ENCODE results near the gene ADRA2C.

Gene ADRA2C

GRCh38 chr4:3808597-3808996 is 42.4 kb downstream of the ADRA2C start:
- no peak overlapping the region for H3K27ac ChIP-seq (ENCODE audit: low read depth, low read length)
- H3K9me3 ChIP-seq (ENCODE audit: control insufficient read depth in 5 of 5, low read length in 5 of 5): peaks cover 0 to 6% (median 0%) of the 10 kb centered on the region in 5 donors
- H3K4me3 ChIP-seq (ENCODE audit: low read depth in 1 of 5, low read length in 5 of 5): no peak overlapping the region
- H3K4me1 ChIP-seq (ENCODE audit: control insufficient read depth in 5 of 5, insufficient read depth in 5 of 5, low read length in 5 of 5): no peaks in the 10 kb centered on the region
- no peaks in the 10 kb centered on the region for H3K36me3 ChIP-seq (ENCODE audit: control insufficient read depth in 5 of 5, insufficient read depth in 5 of 5, low read length in 5 of 5)
- H3K9ac ChIP-seq (ENCODE audit: low read length in 5 of 5): no peak overlapping the region
- peaks cover 17 to 42% (median 30%) of the 10 kb centered on the region in 5 donors for H3K27me3 ChIP-seq (ENCODE audit: control insufficient read depth in 5 of 5, insufficient read depth in 4 of 5, low read length in 5 of 5)

GRCh38 chr4:3809028-3809427 is 42.8 kb downstream of the ADRA2C start:
- Histone ChIP-seq H3K9ac (ENCODE audit: low read length in 5 of 5) (no peak overlapping the region), H3K36me3 (ENCODE audit: control insufficient read depth in 5 of 5, insufficient read depth in 5 of 5, low read length in 5 of 5) (no peaks in the 10 kb centered on the region), H3K4me3 (ENCODE audit: low read depth in 1 of 5, low read length in 5 of 5) (no peak overlapping the region), H3K4me1 (ENCODE audit: control insufficient read depth in 5 of 5, insufficient read depth in 5 of 5, low read length in 5 of 5) (no peaks in the 10 kb centered on the region), H3K27me3 (ENCODE audit: control insufficient read depth in 5 of 5, insufficient read depth in 4 of 5, low read length in 5 of 5) (peaks cover 17 to 42% (median 28%) of the 10 kb centered on the region in 5 donors), H3K27ac (ENCODE audit: low read depth, low read length) (no peak overlapping the region), H3K9me3 (ENCODE audit: control insufficient read depth in 5 of 5, low read length in 5 of 5) (peaks cover 0 to 6% (median 0%) of the 10 kb centered on the region in 5 donors)

DNA sequence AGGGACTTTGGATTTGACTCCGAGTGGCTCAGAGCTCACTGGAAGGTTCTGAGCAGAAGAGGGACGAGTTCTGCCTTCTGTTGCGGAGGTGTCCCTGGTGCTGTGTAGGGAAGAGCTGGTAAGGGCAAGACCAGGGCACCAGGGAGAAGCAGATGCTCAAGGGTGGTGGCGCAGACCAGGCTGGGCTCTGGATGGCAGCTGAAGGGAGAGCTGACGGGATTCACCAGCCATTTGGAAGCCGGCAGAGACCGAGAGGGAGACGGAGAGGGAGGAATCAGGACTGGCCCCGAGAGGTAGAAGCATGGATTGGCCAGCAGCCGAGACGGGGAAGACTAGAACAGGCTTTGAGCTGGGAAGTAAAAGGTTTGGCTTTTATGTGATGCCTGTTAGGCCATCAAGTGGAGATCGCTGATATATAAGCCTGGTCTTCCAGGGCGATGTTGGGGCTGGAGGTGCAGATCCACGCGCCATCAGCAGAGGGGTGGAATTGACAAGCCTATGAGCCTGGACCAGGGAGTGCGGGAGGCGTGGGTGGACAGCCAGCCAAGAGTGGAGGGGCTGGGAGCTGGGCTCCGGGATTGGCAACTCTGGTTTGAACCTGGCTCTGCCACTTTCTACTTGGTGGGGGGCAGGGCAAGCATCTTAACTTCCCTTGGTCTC is 43.4 kb downstream of the ADRA2C start:
- Histone ChIP-seq H3K9me3 (ENCODE audit: control insufficient read depth in 5 of 5, low read length in 5 of 5) (peaks cover 0 to 6% (median 0%) of the 10 kb centered on the region in 5 donors), H3K9ac (ENCODE audit: low read length in 5 of 5) (no peak overlapping the region), H3K36me3 (ENCODE audit: control insufficient read depth in 5 of 5, insufficient read depth in 5 of 5, low read length in 5 of 5) (no peaks in the 10 kb centered on the region), H3K27me3 (ENCODE audit: control insufficient read depth in 5 of 5, insufficient read depth in 4 of 5, low read length in 5 of 5) (peaks cover 17 to 42% (median 26%) of the 10 kb centered on the region in 5 donors), H3K27ac (ENCODE audit: low read depth, low read length) (no peak overlapping the region), H3K4me3 (ENCODE audit: low read depth in 1 of 5, low read length in 5 of 5) (no peak overlapping the region), H3K4me1 (ENCODE audit: control insufficient read depth in 5 of 5, insufficient read depth in 5 of 5, low read length in 5 of 5) (no peaks in the 10 kb centered on the region)

DNA sequence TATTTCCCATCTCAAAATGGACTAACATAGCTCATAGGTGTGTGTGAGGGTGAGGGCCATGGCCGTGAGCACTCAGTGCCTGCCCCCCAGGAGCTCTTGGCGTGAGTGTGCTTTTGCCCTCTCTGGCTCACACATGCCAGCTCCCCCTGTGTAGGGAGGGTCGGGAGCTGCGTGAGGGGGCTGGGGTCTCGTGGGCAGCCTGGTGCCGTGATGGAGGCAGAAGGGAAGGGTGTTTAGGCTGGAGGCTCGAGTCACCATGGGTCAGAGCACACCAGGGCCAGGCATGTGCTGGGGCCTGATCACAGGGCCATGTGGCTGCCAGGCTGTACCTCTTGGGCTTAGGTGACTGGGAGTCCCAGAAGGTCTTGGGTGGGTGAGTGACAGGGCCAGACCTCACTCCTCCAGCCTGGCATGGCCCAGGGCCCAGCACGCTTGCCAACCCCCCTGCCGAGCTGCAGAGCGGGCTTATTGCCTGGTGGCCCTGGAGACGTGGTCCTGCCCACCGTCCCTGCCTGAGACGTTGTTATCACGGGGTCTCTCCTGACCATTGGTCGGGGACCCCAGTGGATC is 44.0 kb downstream of the ADRA2C start:
- no peak overlapping the region for H3K9ac ChIP-seq (ENCODE audit: low read length in 5 of 5)
- peaks cover 0 to 6% (median 0%) of the 10 kb centered on the region in 5 donors for H3K9me3 ChIP-seq (ENCODE audit: control insufficient read depth in 5 of 5, low read length in 5 of 5)
- H3K27me3 ChIP-seq (ENCODE audit: control insufficient read depth in 5 of 5, insufficient read depth in 4 of 5, low read length in 5 of 5): peaks cover 17 to 42% (median 27%) of the 10 kb centered on the region in 5 donors
- no peak overlapping the region for H3K4me3 ChIP-seq (ENCODE audit: low read depth in 1 of 5, low read length in 5 of 5)
- H3K4me1 ChIP-seq (ENCODE audit: control insufficient read depth in 5 of 5, insufficient read depth in 5 of 5, low read length in 5 of 5): no peaks in the 10 kb centered on the region
- H3K36me3 ChIP-seq (ENCODE audit: control insufficient read depth in 5 of 5, insufficient read depth in 5 of 5, low read length in 5 of 5): no peaks in the 10 kb centered on the region
- H3K27ac ChIP-seq (ENCODE audit: low read depth, low read length): no peak overlapping the region

GRCh38 chr4:3810796-3811485 is 44.8 kb downstream of the ADRA2C start:
- Histone ChIP-seq H3K27me3 (ENCODE audit: control insufficient read depth in 5 of 5, insufficient read depth in 4 of 5, low read length in 5 of 5) (peaks cover 17 to 39% (median 27%) of the 10 kb centered on the region in 5 donors), H3K9ac (ENCODE audit: low read length in 5 of 5) (no peak overlapping the region), H3K4me3 (ENCODE audit: low read depth in 1 of 5, low read length in 5 of 5) (no peak overlapping the region), H3K27ac (ENCODE audit: low read depth, low read length) (no peak overlapping the region), H3K4me1 (ENCODE audit: control insufficient read depth in 5 of 5, insufficient read depth in 5 of 5, low read length in 5 of 5) (no peaks in the 10 kb centered on the region), H3K36me3 (ENCODE audit: control insufficient read depth in 5 of 5, insufficient read depth in 5 of 5, low read length in 5 of 5) (no peaks in the 10 kb centered on the region), H3K9me3 (ENCODE audit: control insufficient read depth in 5 of 5, low read length in 5 of 5) (peaks cover 0 to 6% (median 0%) of the 10 kb centered on the region in 5 donors)

DNA sequence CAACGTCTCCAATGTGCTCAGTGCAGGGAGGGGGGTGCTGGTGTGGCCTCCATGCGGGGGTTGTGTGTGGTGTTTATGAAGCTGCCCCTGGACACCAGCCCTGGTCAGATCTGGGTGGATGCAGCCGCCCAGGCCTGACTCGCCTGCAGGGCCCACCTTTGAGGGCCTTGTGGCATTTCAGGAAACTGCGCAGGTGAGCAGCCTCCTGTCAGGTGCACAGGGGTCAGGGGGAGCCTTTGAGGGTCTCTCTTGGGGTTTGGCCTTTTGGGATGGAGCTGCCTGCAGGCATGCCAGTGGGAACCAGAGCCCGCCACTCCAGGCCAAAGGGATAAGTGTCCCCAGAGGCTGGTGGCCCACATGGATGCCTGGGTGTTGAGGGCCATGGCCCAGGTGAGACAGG is 45.4 kb downstream of the ADRA2C start:
- Histone ChIP-seq H3K9ac (ENCODE audit: low read length in 5 of 5) (no peak overlapping the region), H3K27me3 (ENCODE audit: control insufficient read depth in 5 of 5, insufficient read depth in 4 of 5, low read length in 5 of 5) (peaks cover 17 to 36% (median 27%) of the 10 kb centered on the region in 5 donors), H3K36me3 (ENCODE audit: control insufficient read depth in 5 of 5, insufficient read depth in 5 of 5, low read length in 5 of 5) (no peaks in the 10 kb centered on the region), H3K27ac (ENCODE audit: low read depth, low read length) (no peak overlapping the region), H3K4me3 (ENCODE audit: low read depth in 1 of 5, low read length in 5 of 5) (no peak overlapping the region), H3K4me1 (ENCODE audit: control insufficient read depth in 5 of 5, insufficient read depth in 5 of 5, low read length in 5 of 5) (no peaks in the 10 kb centered on the region), H3K9me3 (ENCODE audit: control insufficient read depth in 5 of 5, low read length in 5 of 5) (peaks cover 0 to 7% (median under 1%) of the 10 kb centered on the region in 5 donors)

DNA sequence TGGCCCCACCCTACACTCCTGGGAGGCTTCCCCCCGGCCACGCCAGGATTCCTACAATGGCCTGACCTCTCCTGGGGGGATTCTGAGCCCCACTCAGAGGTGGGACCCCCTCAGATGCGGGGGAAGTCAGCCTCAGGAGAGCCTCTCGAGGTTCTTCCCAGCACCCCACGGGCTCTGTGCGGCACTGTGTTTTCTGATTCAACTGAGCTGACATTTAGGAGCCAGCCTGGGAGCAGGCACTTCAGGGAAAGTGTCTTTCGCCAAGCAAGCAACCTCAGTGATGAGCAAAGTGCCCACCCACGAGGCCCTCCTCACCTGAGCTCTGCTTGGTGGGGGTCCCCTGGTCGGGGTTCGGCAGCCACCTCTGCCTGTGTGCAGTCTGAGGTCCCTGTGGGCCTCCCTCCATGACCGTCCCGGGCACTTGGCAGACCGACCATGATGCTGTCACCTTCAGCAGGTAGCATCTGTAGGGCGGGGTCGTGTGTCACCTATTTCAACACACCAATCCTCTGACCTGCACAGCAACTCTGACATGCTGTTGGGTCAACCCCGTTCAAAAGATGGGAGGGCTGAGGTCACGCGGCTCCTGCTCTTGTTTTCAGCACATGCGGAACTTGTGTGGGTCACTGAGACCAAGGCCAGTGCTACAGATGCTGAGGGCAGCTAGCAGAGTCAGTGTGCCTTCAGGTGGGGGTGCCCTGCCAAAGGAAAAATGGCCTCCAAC is 46.2 kb downstream of the ADRA2C start:
- no peak overlapping the region for H3K4me3 ChIP-seq (ENCODE audit: low read depth in 1 of 5, low read length in 5 of 5)
- H3K36me3 ChIP-seq (ENCODE audit: control insufficient read depth in 5 of 5, insufficient read depth in 5 of 5, low read length in 5 of 5): no peaks in the 10 kb centered on the region
- H3K4me1 ChIP-seq (ENCODE audit: control insufficient read depth in 5 of 5, insufficient read depth in 5 of 5, low read length in 5 of 5): no peaks in the 10 kb centered on the region
- peaks cover 0 to 14% (median 6%) of the 10 kb centered on the region in 5 donors for H3K9me3 ChIP-seq (ENCODE audit: control insufficient read depth in 5 of 5, low read length in 5 of 5)
- no peak overlapping the region for H3K27ac ChIP-seq (ENCODE audit: low read depth, low read length)
- H3K27me3 ChIP-seq (ENCODE audit: control insufficient read depth in 5 of 5, insufficient read depth in 4 of 5, low read length in 5 of 5): peaks cover 17 to 34% (median 27%) of the 10 kb centered on the region in 5 donors
- H3K9ac ChIP-seq (ENCODE audit: low read length in 5 of 5): no peak overlapping the region

- Histone ChIP-seq H3K9ac (ENCODE audit: low read length in 5 of 5) (no peak overlapping the region), H3K9me3 (ENCODE audit: control insufficient read depth in 5 of 5, low read length in 5 of 5) (peaks cover 0 to 16% (median 6%) of the 10 kb centered on the region in 5 donors), H3K27me3 (ENCODE audit: control insufficient read depth in 5 of 5, insufficient read depth in 4 of 5, low read length in 5 of 5) (peaks cover 17 to 28% (median 26%) of the 10 kb centered on the region in 5 donors), H3K4me1 (ENCODE audit: control insufficient read depth in 5 of 5, insufficient read depth in 5 of 5, low read length in 5 of 5) (no peaks in the 10 kb centered on the region), H3K36me3 (ENCODE audit: control insufficient read depth in 5 of 5, insufficient read depth in 5 of 5, low read length in 5 of 5) (no peaks in the 10 kb centered on the region), H3K27ac (ENCODE audit: low read depth, low read length) (no peak overlapping the region), H3K4me3 (ENCODE audit: low read depth in 1 of 5, low read length in 5 of 5) (no peak overlapping the region)
Measured at GRCh38 chr4:3813151-3814052, 47.2 kb downstream of the ADRA2C start.

DNA sequence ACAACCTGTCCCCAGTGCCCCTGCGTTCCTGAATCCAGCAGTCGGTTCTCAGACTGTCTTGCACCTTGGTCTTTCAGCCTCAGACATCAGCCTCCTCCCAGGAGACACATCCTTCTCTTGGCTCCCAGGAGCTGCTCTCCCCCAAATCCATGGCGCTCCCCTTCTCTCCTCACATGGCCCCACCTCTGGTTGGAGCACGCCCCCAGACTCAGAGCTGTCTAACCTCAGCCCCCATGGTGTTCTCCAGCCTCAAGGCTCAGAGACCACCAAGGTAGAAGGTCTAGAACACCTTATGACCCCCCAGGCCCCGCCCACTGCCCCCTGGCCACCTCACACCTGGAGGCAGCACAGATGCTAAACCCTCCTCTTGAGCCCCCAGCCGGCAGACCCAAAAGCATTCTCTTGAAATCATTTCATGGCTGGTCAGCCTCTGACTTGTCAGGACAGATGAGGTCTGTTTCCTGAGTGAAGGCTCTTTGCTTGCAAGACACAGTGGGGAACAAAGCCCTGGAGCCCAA is 47.9 kb downstream of the ADRA2C start:
- peaks cover 0 to 16% (median 6%) of the 10 kb centered on the region in 5 donors for H3K9me3 ChIP-seq (ENCODE audit: control insufficient read depth in 5 of 5, low read length in 5 of 5)
- no peaks in the 10 kb centered on the region for H3K4me1 ChIP-seq (ENCODE audit: control insufficient read depth in 5 of 5, insufficient read depth in 5 of 5, low read length in 5 of 5)
- peaks cover 10 to 22% (median 21%) of the 10 kb centered on the region in 5 donors for H3K27me3 ChIP-seq (ENCODE audit: control insufficient read depth in 5 of 5, insufficient read depth in 4 of 5, low read length in 5 of 5)
- no peak overlapping the region for H3K27ac ChIP-seq (ENCODE audit: low read depth, low read length)
- no peak overlapping the region for H3K9ac ChIP-seq (ENCODE audit: low read length in 5 of 5)
- H3K36me3 ChIP-seq (ENCODE audit: control insufficient read depth in 5 of 5, insufficient read depth in 5 of 5, low read length in 5 of 5): no peaks in the 10 kb centered on the region
- no peak overlapping the region for H3K4me3 ChIP-seq (ENCODE audit: low read depth in 1 of 5, low read length in 5 of 5)
